ENCODE data around the gene ABCC9. TPM values are rescaled to one million over a fixed set of nuclear protein-coding genes. Genes with fewer than 3 reads are reported as not detected.

Gene ABCC9
- total RNA-seq, 1 donor from 2014 or later, result 27.5 TPM

DNA sequence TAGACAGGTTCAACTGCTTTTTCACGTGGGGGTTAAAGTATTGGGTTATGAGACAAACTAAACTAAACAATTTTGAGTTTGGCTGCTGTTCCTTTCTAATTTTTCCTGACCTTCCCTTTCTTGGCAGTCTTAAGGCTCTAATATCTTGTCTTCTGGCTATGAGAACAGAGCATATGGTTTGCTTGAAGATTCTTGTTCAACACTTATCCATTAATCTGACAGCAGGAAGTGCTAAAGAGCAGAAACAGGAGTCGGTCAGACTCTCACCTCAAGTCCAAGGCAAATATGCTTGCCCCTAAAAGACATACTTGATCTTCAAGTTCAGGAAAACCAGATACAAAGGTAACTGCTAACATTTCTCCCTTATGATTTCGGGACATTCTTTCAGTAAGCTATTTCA is 114.1 kb downstream of the ABCC9 start:
- DNase-seq, result no peak
- intact Hi-C loops (cut with DNase I), result no loop called here
- no peak overlapping the region for H3K27ac ChIP-seq

DNA sequence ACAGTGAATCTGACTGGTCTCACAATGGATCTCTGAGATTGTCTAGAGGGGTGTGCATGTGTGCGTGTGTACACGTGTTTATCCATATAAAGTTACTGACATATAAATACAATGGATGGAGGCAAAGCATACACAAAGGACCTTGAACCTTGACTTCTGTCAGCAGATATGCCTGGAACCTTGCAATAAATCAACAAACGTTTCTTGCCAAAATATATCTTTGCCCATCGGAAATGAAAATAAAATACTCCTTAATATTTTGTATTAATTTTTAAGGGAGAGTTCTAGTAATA is 114.7 kb downstream of the ABCC9 start:
- Histone ChIP-seq H3K9me3 (no peaks in the 10 kb centered on the region), H3K4me1 (peaks cover 9% of the 10 kb centered on the region), H3K4me3 (no peak overlapping the region), H3K27me3 (ENCODE audit: low read depth) (no peaks in the 10 kb centered on the region), H3K36me3 (no peaks in the 10 kb centered on the region), H3K27ac (no peak overlapping the region)
- TF ChIP-seq, protein P1, sequence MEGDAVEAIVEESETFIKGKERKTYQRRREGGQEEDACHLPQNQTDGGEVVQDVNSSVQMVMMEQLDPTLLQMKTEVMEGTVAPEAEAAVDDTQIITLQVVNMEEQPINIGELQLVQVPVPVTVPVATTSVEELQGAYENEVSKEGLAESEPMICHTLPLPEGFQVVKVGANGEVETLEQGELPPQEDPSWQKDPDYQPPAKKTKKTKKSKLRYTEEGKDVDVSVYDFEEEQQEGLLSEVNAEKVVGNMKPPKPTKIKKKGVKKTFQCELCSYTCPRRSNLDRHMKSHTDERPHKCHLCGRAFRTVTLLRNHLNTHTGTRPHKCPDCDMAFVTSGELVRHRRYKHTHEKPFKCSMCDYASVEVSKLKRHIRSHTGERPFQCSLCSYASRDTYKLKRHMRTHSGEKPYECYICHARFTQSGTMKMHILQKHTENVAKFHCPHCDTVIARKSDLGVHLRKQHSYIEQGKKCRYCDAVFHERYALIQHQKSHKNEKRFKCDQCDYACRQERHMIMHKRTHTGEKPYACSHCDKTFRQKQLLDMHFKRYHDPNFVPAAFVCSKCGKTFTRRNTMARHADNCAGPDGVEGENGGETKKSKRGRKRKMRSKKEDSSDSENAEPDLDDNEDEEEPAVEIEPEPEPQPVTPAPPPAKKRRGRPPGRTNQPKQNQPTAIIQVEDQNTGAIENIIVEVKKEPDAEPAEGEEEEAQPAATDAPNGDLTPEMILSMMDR (IDR thresholded peaks at IDR 0.05), result no peak
- ATAC-seq (no peak), DNase-seq (no peak)
- intact Hi-C loops (cut with DNase I), result no loop called here

More for the DNA sequence above, 114.1 kb downstream of the ABCC9 start:
- ATAC-seq, result peak in 1 of 2 donors; percentile 62
- peaks cover 10% of the 10 kb centered on the region for H3K4me1 ChIP-seq
- H3K4me3 ChIP-seq, result no peak overlapping the region
- no peaks in the 10 kb centered on the region for H3K36me3 ChIP-seq
- TF ChIP-seq, protein P1 (IDR thresholded peaks at IDR 0.05), result no peak
- H3K27me3 ChIP-seq (ENCODE audit: low read depth), result no peaks in the 10 kb centered on the region
- no peaks in the 10 kb centered on the region for H3K9me3 ChIP-seq

DNA sequence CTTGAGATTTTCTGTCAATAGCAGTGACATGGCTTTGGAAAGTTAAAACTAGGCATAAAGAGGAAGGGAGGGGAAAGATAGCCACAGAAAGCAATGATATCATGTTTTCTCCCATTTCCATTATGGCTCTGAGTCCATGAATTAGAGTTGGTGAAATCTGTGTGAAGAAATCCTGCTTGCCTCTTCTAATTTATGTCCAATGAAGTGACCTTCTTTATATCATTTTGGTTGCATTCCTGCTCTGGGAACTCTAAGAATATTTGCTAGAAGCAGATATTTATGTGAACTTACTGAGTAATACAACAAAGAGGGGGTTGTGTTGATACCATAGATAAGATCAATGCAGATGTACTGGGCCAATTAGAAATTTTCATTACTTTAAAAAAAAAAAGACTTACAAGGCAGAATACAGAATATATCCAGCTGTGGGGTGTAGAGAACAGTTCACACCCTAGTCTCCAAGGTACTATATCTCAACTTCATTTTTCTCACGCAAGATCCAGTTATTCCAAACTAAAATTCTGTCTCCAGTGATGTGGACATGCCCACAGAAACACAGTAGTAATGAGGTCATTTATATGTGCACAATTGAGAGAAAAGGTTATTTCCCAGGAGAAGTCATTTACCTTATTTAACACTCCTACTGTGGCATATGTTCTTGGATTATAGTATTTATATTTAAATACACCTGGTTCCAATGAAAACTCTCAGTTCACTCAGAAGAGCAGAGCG is 115.2 kb downstream of the ABCC9 start:
- peaks cover 4% of the 10 kb centered on the region for H3K4me1 ChIP-seq
- intact Hi-C loops (cut with DNase I), result no loop called here
- H3K4me3 ChIP-seq, result no peak overlapping the region
- no peaks in the 10 kb centered on the region for H3K36me3 ChIP-seq
- no peaks in the 10 kb centered on the region for H3K9me3 ChIP-seq
- H3K27ac ChIP-seq, result no peak overlapping the region
- DNase-seq (no peak), ATAC-seq (no peak)
- H3K27me3 ChIP-seq (ENCODE audit: low read depth), result no peaks in the 10 kb centered on the region
- TF ChIP-seq, protein P1 (IDR thresholded peaks at IDR 0.05), result no peak

DNA sequence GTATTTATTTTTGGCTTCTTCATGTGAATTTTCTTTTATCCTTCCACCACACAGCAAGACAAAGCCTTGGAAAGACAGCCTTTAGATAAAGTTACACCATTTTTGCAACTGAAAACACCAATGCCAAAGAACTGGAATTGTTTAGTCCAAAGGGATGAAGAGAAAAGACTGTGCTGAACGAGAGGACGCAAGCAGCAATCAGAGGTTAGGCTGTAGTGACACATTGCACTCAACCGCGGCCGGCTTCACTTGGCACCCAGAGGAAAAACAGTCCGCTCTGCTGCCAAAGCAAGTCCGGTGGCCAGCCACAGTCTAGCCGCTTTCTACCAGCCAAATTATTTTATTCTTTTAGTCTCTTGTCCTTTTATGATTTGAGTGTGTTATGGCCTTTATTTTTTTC is 117.6 kb downstream of the ABCC9 start:
- peak in 1 of 2 donors; percentile 36 for ATAC-seq
- TF ChIP-seq, protein P1 (IDR thresholded peaks at IDR 0.05), result no peak
- H3K9me3 ChIP-seq, result no peaks in the 10 kb centered on the region

DNA sequence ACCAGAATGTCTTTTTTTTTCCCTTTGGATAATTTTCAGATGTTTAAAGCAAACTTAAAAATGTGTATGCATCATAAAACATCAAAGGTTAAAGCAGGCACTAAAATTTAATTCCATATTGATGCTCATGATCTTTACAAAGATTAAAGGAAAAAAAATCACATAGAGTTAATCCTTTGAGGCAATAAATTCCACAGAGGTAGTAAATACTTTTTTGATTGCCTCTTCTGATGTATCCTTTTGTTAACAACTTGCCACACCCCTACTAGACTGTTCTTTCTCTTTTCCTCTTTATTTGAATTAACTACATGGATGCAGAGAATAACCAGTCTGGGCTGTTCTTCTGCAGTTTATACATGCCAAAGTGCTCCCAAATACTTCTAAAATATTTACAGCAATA is 121.5 kb downstream of the ABCC9 start:
- Histone ChIP-seq H3K4me1 (peaks cover 13% of the 10 kb centered on the region), H3K36me3 (no peaks in the 10 kb centered on the region), H3K27me3 (ENCODE audit: low read depth) (no peaks in the 10 kb centered on the region), H3K27ac (no peak overlapping the region), H3K4me3 (no peak overlapping the region), H3K9me3 (no peaks in the 10 kb centered on the region)
- TF ChIP-seq, protein P1 (IDR thresholded peaks at IDR 0.05), result no peak
- intact Hi-C loops (cut with DNase I), result no loop called here
- no peak for DNase-seq
- no peak for ATAC-seq

More for the DNA sequence above, 117.6 kb downstream of the ABCC9 start:
- intact Hi-C loops (cut with DNase I), result no loop called here
- no peak overlapping the region for H3K27ac ChIP-seq
- peak; percentile 48 for DNase-seq
- no peaks in the 10 kb centered on the region for H3K27me3 ChIP-seq (ENCODE audit: low read depth)
- H3K4me1 ChIP-seq, result peaks cover 17% of the 10 kb centered on the region
- H3K36me3 ChIP-seq, result no peaks in the 10 kb centered on the region
- no peak overlapping the region for H3K4me3 ChIP-seq
